Measurements from ENCODE around the gene PDE10A. TPM values are rescaled to one million over a fixed set of nuclear protein-coding genes. Genes with fewer than 3 reads are reported as not detected.

Gene PDE10A
- total RNA-seq, 1 experiment from 2014 or later, result 1.8 TPM

DNA sequence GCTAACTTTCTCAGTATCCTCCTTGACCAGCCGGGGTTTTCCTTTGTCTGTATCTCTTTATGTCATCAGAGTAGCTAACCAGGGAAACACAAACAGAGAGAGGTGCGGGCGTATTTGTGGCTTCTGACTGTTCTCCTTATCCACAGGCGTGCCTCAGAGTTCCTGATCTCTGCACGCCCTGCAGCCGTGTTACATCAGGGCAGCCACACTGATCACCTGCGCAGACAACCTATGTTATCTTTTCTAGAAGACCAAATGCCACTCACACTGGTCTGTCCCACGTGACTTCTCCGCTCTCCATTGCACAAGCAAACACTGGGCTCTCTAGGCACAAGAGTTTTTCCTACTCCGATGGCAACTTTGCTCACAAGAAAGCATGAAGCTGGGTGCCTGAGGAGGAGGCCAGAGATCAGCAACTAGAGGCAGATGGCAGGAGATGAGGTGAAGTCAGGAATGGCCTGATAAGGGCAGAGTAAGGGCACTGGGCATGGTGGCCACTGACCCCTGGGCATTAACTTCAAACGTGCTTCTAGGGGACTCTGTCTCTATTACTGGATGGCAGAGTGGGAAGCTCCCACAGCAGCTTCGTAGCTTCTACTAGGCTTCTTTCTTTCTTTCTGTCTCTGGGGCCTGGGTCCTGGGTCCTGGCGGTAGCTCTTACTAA, 4.5 kb downstream of the PDE10A start:
- intact Hi-C loops (cut with micrococcal nuclease), result no loop called here
- TF ChIP-seq, protein P1, sequence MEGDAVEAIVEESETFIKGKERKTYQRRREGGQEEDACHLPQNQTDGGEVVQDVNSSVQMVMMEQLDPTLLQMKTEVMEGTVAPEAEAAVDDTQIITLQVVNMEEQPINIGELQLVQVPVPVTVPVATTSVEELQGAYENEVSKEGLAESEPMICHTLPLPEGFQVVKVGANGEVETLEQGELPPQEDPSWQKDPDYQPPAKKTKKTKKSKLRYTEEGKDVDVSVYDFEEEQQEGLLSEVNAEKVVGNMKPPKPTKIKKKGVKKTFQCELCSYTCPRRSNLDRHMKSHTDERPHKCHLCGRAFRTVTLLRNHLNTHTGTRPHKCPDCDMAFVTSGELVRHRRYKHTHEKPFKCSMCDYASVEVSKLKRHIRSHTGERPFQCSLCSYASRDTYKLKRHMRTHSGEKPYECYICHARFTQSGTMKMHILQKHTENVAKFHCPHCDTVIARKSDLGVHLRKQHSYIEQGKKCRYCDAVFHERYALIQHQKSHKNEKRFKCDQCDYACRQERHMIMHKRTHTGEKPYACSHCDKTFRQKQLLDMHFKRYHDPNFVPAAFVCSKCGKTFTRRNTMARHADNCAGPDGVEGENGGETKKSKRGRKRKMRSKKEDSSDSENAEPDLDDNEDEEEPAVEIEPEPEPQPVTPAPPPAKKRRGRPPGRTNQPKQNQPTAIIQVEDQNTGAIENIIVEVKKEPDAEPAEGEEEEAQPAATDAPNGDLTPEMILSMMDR (IDR thresholded peaks at IDR 0.05; ENCODE audit: unreplicated experiment), result no peak
- Mint-ChIP-seq H3K27me3 (ENCODE audit: insufficient read depth, unreplicated experiment) (no peaks in the 10 kb centered on the region), H3K4me1 (ENCODE audit: insufficient read depth, unreplicated experiment) (peaks cover 7% of the 10 kb centered on the region), H3K4me3 (ENCODE audit: unreplicated experiment) (no peak overlapping the region), H3K9me3 (ENCODE audit: unreplicated experiment) (no peaks in the 10 kb centered on the region), H3K27ac (ENCODE audit: low read depth, unreplicated experiment) (no peak overlapping the region), H3K36me3 (ENCODE audit: insufficient read depth, unreplicated experiment) (no peaks in the 10 kb centered on the region)
- POLR2A ChIA-PET, result interaction anchor here (0.7 kb wide), 1 partner anchor 373 kb away, joined by 3 read pairs; no protein-coding TSS in a partner anchor
- no TSS peak for BruUV-seq (replicated peaks)
- CTCF ChIA-PET, result interaction anchor here (1.0 kb wide), 1 partner anchor 71 kb away, joined by 3 read pairs; no protein-coding TSS in a partner anchor
- DNase-seq (ENCODE audit: unreplicated experiment), result no peak

DNA sequence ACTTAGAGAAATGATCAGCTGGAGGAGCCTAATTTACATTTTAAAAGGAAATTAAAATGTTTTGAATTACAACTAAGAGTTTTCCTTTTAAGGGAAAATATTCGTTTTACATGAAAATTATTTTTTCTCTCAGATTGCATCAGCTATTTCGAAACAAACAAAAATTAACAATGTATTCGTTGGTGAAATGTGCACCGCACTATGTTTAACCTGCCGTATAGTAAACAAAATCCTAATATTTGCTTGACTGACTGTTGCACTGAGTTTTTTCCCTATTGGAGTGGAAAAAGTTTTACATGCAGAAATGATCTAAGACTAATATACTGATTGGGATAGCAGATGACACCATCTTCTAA, 5.7 kb downstream of the PDE10A start:
- BruUV-seq (replicated peaks), result no TSS peak
- Mint-ChIP-seq H3K4me3 (ENCODE audit: unreplicated experiment) (no peak overlapping the region), H3K4me1 (ENCODE audit: insufficient read depth, unreplicated experiment) (peaks cover 7% of the 10 kb centered on the region), H3K27me3 (ENCODE audit: insufficient read depth, unreplicated experiment) (no peaks in the 10 kb centered on the region), H3K9me3 (ENCODE audit: unreplicated experiment) (no peaks in the 10 kb centered on the region), H3K36me3 (ENCODE audit: insufficient read depth, unreplicated experiment) (no peaks in the 10 kb centered on the region), H3K27ac (ENCODE audit: low read depth, unreplicated experiment) (no peak overlapping the region)
- ChIA-PET CTCF (no interaction called here), POLR2A (no interaction called here)
- intact Hi-C loops (cut with micrococcal nuclease), result no loop called here
- TF ChIP-seq, protein P1 (IDR thresholded peaks at IDR 0.05; ENCODE audit: unreplicated experiment), result no peak
- DNase-seq (ENCODE audit: unreplicated experiment), result no peak

- CTCF ChIA-PET, result no interaction called here
- Mint-ChIP-seq H3K27ac (ENCODE audit: low read depth, unreplicated experiment) (no peak overlapping the region), H3K4me1 (ENCODE audit: insufficient read depth, unreplicated experiment) (peaks cover 7% of the 10 kb centered on the region), H3K36me3 (ENCODE audit: insufficient read depth, unreplicated experiment) (no peaks in the 10 kb centered on the region), H3K27me3 (ENCODE audit: insufficient read depth, unreplicated experiment) (no peaks in the 10 kb centered on the region), H3K9me3 (ENCODE audit: unreplicated experiment) (no peaks in the 10 kb centered on the region), H3K4me3 (ENCODE audit: unreplicated experiment) (no peak overlapping the region)
- DNase-seq (ENCODE audit: unreplicated experiment), result no peak
- BruUV-seq (replicated peaks), result no TSS peak
- POLR2A ChIA-PET, result no interaction called here
- intact Hi-C loops (cut with micrococcal nuclease), result no loop called here
- TF ChIP-seq, protein P1 (IDR thresholded peaks at IDR 0.05; ENCODE audit: unreplicated experiment), result no peak
Measured at GRCh38 chr6:165656581-165657324, 6.3 kb downstream of the PDE10A start.

DNA sequence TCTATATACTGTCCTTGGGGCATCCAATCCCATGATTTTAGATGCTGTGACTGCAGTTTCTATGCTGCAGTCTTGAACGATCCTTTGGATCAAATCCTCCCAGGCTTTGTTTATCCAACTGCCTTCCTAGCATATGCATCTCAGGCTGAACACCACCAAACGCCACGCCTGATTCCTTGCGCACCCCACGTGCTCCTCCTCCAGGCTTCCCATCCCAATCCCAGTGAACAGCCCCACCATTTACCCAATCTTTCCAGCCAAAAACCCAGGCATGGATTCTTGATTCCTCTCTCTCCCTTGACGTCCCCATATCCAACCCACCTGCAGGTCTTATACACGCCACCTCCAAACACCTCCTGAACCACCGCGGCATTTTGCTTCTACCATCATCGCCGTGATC, 7.8 kb downstream of the PDE10A start:
- DNase-seq (ENCODE audit: unreplicated experiment), result no peak
- no peaks in the 10 kb centered on the region for H3K27me3 Mint-ChIP-seq (ENCODE audit: insufficient read depth, unreplicated experiment)
- no peaks in the 10 kb centered on the region for H3K9me3 Mint-ChIP-seq (ENCODE audit: unreplicated experiment)
- peaks cover 7% of the 10 kb centered on the region for H3K4me1 Mint-ChIP-seq (ENCODE audit: insufficient read depth, unreplicated experiment)
- TF ChIP-seq, protein P1 (IDR thresholded peaks at IDR 0.05; ENCODE audit: unreplicated experiment), result no peak
- intact Hi-C loops (cut with micrococcal nuclease), result no loop called here
- H3K36me3 Mint-ChIP-seq (ENCODE audit: insufficient read depth, unreplicated experiment), result no peaks in the 10 kb centered on the region
- no TSS peak for BruUV-seq (replicated peaks)
- CTCF ChIA-PET, result no interaction called here
- H3K4me3 Mint-ChIP-seq (ENCODE audit: unreplicated experiment), result no peak overlapping the region
- POLR2A ChIA-PET, result interaction anchor here (0.5 kb wide), 1 partner anchor 814 kb away, joined by 3 read pairs; no protein-coding TSS in a partner anchor
- no peak overlapping the region for H3K27ac Mint-ChIP-seq (ENCODE audit: low read depth, unreplicated experiment)

All from MCF 10A (cell line).